ENCODE data around the gene XYLB.

XYLB gene

DNA sequence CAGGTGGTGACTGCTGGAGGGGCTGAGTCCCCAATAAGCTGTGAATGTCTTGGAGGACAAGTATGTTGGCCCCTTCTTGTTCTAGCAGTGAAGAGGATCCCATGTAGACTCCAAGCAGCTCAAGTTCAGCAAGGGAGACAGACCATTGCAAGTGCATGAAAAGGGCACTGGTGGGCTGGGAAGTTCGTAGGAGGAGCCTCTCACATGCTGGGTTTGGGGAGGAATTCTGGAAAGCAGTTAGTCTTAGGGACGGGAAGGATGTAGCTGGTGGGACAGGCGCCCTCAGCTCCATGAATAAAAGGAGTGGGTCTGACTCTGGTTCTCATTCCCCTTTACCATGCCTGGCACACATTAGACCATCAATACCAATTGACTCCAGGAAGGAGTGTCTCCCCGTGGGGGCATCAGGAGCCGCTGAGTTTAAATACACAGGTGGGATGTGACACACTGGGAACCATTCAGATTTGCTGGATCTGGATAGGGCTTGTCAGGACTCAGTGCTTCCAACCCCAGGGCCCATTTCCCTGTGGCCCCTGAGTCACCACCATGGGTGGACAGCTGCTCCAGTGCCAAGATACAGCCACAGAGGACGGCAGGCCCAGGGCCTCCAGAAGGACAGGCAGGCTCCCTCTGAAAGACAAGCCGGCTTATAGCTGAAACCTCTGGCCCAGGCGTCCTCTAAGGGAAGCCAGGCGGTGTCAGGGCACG lies 552 bp upstream of the XYLB start:
- peak overlapping the region; percentile 78 for H3K4me3 ChIP-seq (ENCODE audit: insufficient read depth, low read depth, low read length, poor library complexity, severe bottlenecking)
- no peak for DNase-seq
- H3K4me1 ChIP-seq (ENCODE audit: control insufficient read depth, insufficient read depth, low read length, poor library complexity, severe bottlenecking): no peaks in the 10 kb centered on the region
- H3K9me3 ChIP-seq (ENCODE audit: control insufficient read depth, low read length): no peaks in the 10 kb centered on the region
- no peaks in the 10 kb centered on the region for H3K27me3 ChIP-seq (replicated peaks; ENCODE audit: control insufficient read depth, insufficient read depth, low read length, poor library complexity, severe bottlenecking)
- no peaks in the 10 kb centered on the region for H3K36me3 ChIP-seq (ENCODE audit: control insufficient read depth, insufficient read depth, low read length)
- H3K27ac ChIP-seq (ENCODE audit: insufficient read depth, low read length, poor library complexity, severe bottlenecking): no peak overlapping the region

DNA sequence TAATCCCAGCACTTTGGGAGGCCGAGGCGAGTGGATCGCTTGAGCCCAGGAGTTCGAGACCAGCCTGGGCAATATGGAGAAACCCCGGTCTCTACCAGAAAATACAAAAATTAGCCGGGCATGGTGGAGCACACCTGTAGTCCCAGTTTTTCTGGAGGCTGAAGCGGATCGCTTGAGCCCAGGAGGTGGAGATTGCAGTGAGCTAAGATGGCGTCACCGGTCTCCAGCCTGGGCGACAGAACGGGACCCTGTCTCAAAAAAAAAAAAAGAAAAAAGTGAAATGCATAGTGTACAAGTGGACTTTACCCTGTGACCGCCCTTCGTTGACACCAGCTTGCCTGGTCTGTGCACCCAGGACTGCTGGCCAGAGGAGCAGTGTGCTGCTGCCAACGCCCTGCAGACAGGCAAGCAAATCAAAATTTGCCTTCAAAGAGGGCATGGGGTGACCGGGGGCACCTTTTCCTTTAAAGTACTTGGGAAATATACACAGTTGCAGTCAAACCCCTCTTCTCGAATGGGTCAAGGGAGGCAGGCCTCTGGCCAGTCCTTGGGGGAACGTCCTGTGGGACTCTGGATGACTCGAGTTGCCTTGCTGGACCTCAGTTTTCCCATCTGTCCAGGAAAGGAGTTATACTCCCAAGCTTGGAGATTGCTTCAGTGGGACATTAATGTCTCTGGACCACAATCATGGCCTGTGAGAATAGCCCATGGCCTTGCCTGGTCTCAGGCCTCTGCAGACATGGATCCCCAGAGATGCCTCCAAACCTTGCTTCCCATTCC lies 1.0 kb downstream of the XYLB start:
- Histone ChIP-seq H3K4me3 (ENCODE audit: insufficient read depth, low read depth, low read length, poor library complexity, severe bottlenecking) (peak overlapping the region; percentile 78), H3K4me1 (ENCODE audit: control insufficient read depth, insufficient read depth, low read length, poor library complexity, severe bottlenecking) (no peaks in the 10 kb centered on the region), H3K9me3 (ENCODE audit: control insufficient read depth, low read length) (no peaks in the 10 kb centered on the region), H3K36me3 (ENCODE audit: control insufficient read depth, insufficient read depth, low read length) (no peaks in the 10 kb centered on the region), H3K27me3 (replicated peaks; ENCODE audit: control insufficient read depth, insufficient read depth, low read length, poor library complexity, severe bottlenecking) (no peaks in the 10 kb centered on the region), H3K27ac (ENCODE audit: insufficient read depth, low read length, poor library complexity, severe bottlenecking) (no peak overlapping the region)
- DNase-seq: no peak

DNA sequence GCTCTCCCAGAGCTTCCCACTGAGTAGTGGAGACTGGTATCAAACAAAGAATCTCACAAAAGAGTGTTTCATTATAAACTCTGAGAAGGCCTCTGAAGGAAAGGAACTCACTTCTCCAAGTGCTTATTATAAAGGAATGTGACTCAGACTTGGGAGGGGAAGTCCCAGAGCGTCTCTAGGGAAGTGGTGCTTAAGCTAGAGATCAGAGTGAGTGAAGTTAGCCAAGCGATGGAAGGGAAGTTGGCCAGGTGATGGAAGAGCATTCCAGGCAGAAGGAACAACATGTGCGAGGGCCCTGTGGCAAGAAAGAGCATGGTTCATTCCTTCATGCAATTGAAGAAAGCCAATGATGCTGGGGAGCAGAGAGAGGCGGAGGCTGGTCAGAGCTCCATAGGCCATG lies 2.3 kb downstream of the XYLB start:
- no peaks in the 10 kb centered on the region for H3K27me3 ChIP-seq (replicated peaks; ENCODE audit: control insufficient read depth, insufficient read depth, low read length, poor library complexity, severe bottlenecking)
- no peak for DNase-seq
- H3K27ac ChIP-seq (ENCODE audit: insufficient read depth, low read length, poor library complexity, severe bottlenecking): no peak overlapping the region
- no peaks in the 10 kb centered on the region for H3K36me3 ChIP-seq (ENCODE audit: control insufficient read depth, insufficient read depth, low read length)
- H3K9me3 ChIP-seq (ENCODE audit: control insufficient read depth, low read length): no peaks in the 10 kb centered on the region
- no peak overlapping the region for H3K4me3 ChIP-seq (ENCODE audit: insufficient read depth, low read depth, low read length, poor library complexity, severe bottlenecking)
- no peaks in the 10 kb centered on the region for H3K4me1 ChIP-seq (ENCODE audit: control insufficient read depth, insufficient read depth, low read length, poor library complexity, severe bottlenecking)

DNA sequence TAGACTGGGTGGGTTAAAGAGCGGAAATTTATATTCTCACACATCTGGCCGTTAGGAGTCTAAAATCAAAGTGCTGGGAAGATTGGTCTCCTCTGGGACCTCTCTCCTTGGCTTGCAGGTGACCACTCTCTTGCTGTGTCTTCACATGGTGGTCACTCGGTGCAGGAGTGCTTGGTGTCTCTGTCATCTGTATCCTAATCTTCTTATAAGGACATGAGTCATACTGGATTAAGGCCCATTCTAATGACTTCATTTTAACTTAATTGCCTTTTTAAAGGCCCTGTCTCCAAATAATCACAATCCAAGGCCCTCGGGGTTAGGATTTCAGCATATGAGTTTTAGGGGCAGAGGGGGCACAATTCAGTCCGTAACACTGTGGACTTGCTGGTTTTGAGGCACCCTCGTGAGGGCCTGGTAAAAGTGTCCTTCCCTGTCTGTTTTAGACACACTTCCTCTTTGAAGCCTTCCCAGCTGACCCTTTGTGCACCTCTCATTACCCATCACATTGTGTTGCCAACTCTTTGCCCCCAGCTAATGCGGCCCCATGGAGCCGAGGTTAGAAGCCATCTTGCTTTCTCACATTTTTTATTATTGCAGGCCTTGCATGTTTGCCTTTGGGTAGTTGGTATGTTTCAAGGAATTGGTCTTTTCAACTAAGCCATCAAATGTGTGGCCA lies 3.2 kb downstream of the XYLB start:
- Histone ChIP-seq H3K27me3 (replicated peaks; ENCODE audit: control insufficient read depth, insufficient read depth, low read length, poor library complexity, severe bottlenecking) (no peaks in the 10 kb centered on the region), H3K27ac (ENCODE audit: insufficient read depth, low read length, poor library complexity, severe bottlenecking) (no peak overlapping the region), H3K9me3 (ENCODE audit: control insufficient read depth, low read length) (no peaks in the 10 kb centered on the region), H3K4me1 (ENCODE audit: control insufficient read depth, insufficient read depth, low read length, poor library complexity, severe bottlenecking) (no peaks in the 10 kb centered on the region), H3K4me3 (ENCODE audit: insufficient read depth, low read depth, low read length, poor library complexity, severe bottlenecking) (no peak overlapping the region), H3K36me3 (ENCODE audit: control insufficient read depth, insufficient read depth, low read length) (no peaks in the 10 kb centered on the region)
- DNase-seq: no peak

DNA sequence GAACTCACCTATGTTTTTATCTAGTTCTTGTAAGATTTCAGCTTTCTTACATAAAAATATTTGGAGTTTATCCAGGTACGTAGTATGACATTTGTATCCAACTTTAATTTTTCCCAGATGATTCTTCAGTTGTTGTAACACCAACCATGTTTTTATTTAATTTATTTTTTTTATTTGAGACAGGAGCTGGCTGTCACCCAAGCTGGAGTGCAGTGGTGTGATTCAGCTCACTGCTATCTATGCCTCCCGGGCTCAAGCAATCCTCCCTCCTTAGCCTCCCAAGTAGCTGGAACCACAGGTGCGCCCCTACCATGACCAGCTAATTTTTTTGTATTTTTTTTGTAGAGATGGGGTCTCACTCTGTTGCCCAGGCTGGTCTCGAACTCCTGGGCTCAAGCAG lies 6.6 kb downstream of the XYLB start:
- no peak overlapping the region for H3K27ac ChIP-seq (ENCODE audit: insufficient read depth, low read length, poor library complexity, severe bottlenecking)
- no peak overlapping the region for H3K4me3 ChIP-seq (ENCODE audit: insufficient read depth, low read depth, low read length, poor library complexity, severe bottlenecking)
- no peaks in the 10 kb centered on the region for H3K4me1 ChIP-seq (ENCODE audit: control insufficient read depth, insufficient read depth, low read length, poor library complexity, severe bottlenecking)
- no peaks in the 10 kb centered on the region for H3K36me3 ChIP-seq (ENCODE audit: control insufficient read depth, insufficient read depth, low read length)
- DNase-seq: no peak
- no peaks in the 10 kb centered on the region for H3K27me3 ChIP-seq (replicated peaks; ENCODE audit: control insufficient read depth, insufficient read depth, low read length, poor library complexity, severe bottlenecking)
- H3K9me3 ChIP-seq (ENCODE audit: control insufficient read depth, low read length): no peaks in the 10 kb centered on the region

DNA sequence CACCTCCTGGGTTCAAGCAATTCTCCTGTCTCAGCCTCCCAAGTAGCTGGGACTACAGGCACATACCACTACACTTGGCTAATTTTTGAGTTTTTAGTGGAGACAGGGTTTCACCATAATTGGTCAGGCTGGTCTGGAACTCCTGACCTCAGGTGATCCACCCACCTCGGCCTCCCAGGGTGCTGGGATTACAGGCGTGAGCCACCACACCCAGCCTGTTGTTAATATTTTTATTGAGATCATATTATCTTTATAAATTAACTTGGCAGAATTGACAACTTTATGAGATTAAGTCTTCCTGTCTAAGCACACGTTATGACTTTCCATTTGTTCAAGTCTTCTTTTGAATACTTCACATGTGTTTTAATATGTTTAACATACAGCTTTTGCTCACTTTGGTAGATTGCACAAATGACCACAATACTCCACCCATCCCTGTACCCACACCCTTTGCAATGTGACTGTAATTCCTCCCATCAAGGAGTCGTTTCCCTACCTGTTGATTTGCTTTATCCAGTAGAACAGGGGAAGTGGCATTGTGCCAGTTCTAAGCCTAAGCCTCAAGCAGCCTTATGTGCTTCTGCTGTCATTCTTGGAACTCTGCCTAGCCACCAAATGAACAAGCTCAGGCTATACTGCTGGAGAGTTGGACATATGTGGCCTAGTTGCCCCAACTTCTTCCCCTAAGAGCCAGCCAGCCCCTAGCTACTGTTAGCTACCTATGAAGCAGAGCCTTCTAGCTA lies 8.2 kb downstream of the XYLB start:
- Histone ChIP-seq H3K4me1 (ENCODE audit: control insufficient read depth, insufficient read depth, low read length, poor library complexity, severe bottlenecking) (no peaks in the 10 kb centered on the region), H3K27me3 (replicated peaks; ENCODE audit: control insufficient read depth, insufficient read depth, low read length, poor library complexity, severe bottlenecking) (no peaks in the 10 kb centered on the region), H3K9me3 (ENCODE audit: control insufficient read depth, low read length) (no peaks in the 10 kb centered on the region), H3K36me3 (ENCODE audit: control insufficient read depth, insufficient read depth, low read length) (no peaks in the 10 kb centered on the region), H3K27ac (ENCODE audit: insufficient read depth, low read length, poor library complexity, severe bottlenecking) (no peak overlapping the region), H3K4me3 (ENCODE audit: insufficient read depth, low read depth, low read length, poor library complexity, severe bottlenecking) (no peak overlapping the region)
- DNase-seq: no peak

DNA sequence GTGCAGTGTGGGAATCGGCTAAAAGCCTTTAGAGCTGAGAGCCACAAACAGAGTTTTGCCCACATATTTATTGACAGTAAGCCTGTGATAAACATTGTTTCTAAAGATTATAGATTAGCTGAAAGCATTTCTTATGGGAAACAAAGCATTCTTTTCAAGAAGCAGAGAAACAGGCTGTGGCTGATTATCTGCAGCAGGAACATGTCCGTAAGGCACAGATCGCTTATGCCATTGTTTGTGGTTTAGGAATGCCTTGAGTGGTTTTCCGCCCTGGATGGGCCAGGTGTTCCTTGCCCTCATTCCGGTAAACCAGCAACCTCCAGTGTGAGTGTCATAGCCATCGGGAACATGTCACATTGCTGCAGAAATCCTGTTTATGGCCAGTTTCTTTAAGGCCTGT lies 12.5 kb downstream of the XYLB start:
- no peaks in the 10 kb centered on the region for H3K36me3 ChIP-seq (ENCODE audit: control insufficient read depth, insufficient read depth, low read length)
- H3K4me1 ChIP-seq (ENCODE audit: control insufficient read depth, insufficient read depth, low read length, poor library complexity, severe bottlenecking): no peaks in the 10 kb centered on the region
- H3K9me3 ChIP-seq (ENCODE audit: control insufficient read depth, low read length): no peaks in the 10 kb centered on the region
- no peak for DNase-seq
- no peak overlapping the region for H3K4me3 ChIP-seq (ENCODE audit: insufficient read depth, low read depth, low read length, poor library complexity, severe bottlenecking)
- H3K27ac ChIP-seq (ENCODE audit: insufficient read depth, low read length, poor library complexity, severe bottlenecking): no peak overlapping the region
- no peaks in the 10 kb centered on the region for H3K27me3 ChIP-seq (replicated peaks; ENCODE audit: control insufficient read depth, insufficient read depth, low read length, poor library complexity, severe bottlenecking)

DNA sequence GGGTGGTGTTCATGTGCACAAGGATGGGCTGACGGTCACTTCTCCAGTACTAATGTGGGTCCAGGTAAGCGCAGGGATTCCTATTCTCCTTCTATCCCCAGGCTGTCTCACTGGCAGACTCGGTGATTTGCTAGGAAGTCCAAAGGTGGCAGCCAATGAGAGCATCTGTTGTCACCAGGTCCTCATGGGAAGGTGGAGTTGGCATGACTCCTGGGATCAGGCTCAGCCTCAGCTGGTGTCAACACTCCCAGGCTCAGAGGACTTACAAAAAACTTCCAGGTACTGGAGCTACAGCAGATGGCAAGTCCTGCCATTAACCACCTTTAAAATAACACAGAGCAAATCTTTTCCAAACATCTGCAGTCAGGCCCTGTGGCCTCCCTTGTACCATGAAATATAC lies 13.8 kb downstream of the XYLB start:
- no peaks in the 10 kb centered on the region for H3K4me1 ChIP-seq (ENCODE audit: control insufficient read depth, insufficient read depth, low read length, poor library complexity, severe bottlenecking)
- H3K9me3 ChIP-seq (ENCODE audit: control insufficient read depth, low read length): no peaks in the 10 kb centered on the region
- DNase-seq: no peak
- H3K27me3 ChIP-seq (replicated peaks; ENCODE audit: control insufficient read depth, insufficient read depth, low read length, poor library complexity, severe bottlenecking): no peaks in the 10 kb centered on the region
- H3K4me3 ChIP-seq (ENCODE audit: insufficient read depth, low read depth, low read length, poor library complexity, severe bottlenecking): no peak overlapping the region
- no peak overlapping the region for H3K27ac ChIP-seq (ENCODE audit: insufficient read depth, low read length, poor library complexity, severe bottlenecking)
- no peaks in the 10 kb centered on the region for H3K36me3 ChIP-seq (ENCODE audit: control insufficient read depth, insufficient read depth, low read length)

DNA sequence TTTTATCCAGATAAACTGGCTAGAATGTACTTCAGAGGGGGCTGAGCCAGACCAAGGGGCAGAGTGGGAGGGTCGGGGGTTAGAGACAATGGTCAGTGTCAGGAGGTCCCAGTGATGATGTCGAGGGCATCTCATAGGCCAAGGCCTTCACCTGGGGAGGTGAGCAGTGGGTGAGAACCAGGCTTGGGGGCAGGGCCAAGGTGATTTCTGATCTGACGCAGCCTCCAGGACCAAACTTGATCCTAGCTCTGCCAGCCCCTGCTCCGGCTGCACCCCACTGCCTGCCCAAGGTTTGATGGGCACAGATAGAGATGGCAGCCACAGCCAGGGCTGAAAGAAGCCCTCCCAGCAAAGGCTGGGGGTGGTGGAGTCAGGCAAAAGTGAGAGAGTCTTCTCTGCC lies 14.9 kb downstream of the XYLB start:
- H3K36me3 ChIP-seq (ENCODE audit: control insufficient read depth, insufficient read depth, low read length): no peaks in the 10 kb centered on the region

More for the DNA sequence above, 14.9 kb downstream of the XYLB start:
- no peaks in the 10 kb centered on the region for H3K27me3 ChIP-seq (replicated peaks; ENCODE audit: control insufficient read depth, insufficient read depth, low read length, poor library complexity, severe bottlenecking)
- DNase-seq: no peak
- no peak overlapping the region for H3K27ac ChIP-seq (ENCODE audit: insufficient read depth, low read length, poor library complexity, severe bottlenecking)
- H3K4me1 ChIP-seq (ENCODE audit: control insufficient read depth, insufficient read depth, low read length, poor library complexity, severe bottlenecking): no peaks in the 10 kb centered on the region
- H3K9me3 ChIP-seq (ENCODE audit: control insufficient read depth, low read length): no peaks in the 10 kb centered on the region
- no peak overlapping the region for H3K4me3 ChIP-seq (ENCODE audit: insufficient read depth, low read depth, low read length, poor library complexity, severe bottlenecking)
